ENCODE data around the gene GABRR3.

GABRR3 gene

DNA sequence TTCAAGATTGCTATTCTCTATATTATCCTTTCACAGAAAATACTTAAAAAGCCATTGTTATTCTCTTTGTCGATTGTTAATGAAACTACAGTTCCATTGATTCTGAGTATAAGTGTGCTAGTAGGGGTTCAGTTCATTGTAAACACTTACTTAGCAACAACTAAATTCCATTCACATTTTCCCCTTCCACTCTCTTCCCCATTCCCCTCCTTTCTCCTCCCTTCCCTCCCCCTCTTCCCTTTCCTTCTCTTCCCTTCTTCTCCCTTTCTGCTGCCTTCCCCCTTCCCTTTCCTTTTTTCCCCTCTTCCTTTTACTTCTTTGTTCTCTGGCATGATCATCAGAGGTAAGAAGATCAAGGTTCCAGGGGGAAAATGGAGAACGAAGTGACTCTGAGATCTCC is 41.6 kb downstream of the GABRR3 start:
- Mint-ChIP-seq H3K4me3 (no peak overlapping the region), H3K27ac (no peak overlapping the region), H3K9me3 (peaks cover 0 to 7% of the 10 kb centered on the region in 2 donors), H3K36me3 (ENCODE audit: insufficient read depth) (peaks cover 3% of the 10 kb centered on the region), H3K4me1 (ENCODE audit: low read depth in 2 of 2) (peaks cover 5 to 7% of the 10 kb centered on the region in 2 donors), H3K27me3 (peaks cover 13 to 21% of the 10 kb centered on the region in 2 donors)
- DNase-seq = no peak
- ATAC-seq (replicated peaks) = no peak

DNA sequence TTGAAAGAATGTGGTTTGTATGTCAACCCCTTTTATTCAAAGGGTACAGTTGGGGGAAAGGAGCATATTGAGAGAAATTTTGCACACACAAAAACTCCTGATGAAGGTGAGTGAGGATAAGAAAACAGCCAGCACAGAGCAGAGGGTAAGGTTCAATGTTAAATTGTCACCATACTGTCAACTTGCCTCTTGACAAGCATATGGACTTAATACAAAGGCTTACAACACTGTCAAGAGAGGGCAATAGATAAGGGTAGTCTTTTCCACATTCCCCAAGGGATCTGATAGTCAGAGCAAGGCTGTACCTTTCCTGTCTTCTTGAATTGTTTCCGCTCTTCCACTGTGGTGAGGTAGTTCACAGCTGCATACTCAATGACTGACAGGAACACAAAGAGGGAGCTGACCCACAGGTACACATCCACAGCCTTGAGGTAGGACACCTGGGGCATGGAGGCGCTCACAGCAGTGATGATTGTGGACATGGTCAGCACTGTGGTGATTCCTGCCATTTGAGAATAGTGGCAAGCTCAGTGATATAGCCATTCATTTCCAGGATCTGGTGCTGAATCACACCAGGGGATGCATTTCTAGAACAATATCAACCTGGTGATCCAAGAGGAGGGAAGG is 42.5 kb downstream of the GABRR3 start:
- H3K4me3 Mint-ChIP-seq = no peak overlapping the region
- H3K27ac Mint-ChIP-seq = no peak overlapping the region
- H3K36me3 Mint-ChIP-seq (ENCODE audit: insufficient read depth) = peaks cover 3% of the 10 kb centered on the region
- peaks cover 13 to 21% of the 10 kb centered on the region in 2 donors for H3K27me3 Mint-ChIP-seq
- ATAC-seq (replicated peaks) = no peak
- DNase-seq = no peak
- H3K4me1 Mint-ChIP-seq (ENCODE audit: low read depth in 2 of 2) = peaks cover 5 to 7% of the 10 kb centered on the region in 2 donors
- peaks cover 0 to 13% of the 10 kb centered on the region in 2 donors for H3K9me3 Mint-ChIP-seq

- Mint-ChIP-seq H3K27me3 (peaks cover 13 to 21% of the 10 kb centered on the region in 2 donors), H3K4me3 (peak overlapping the region in 1 of 2 donors; percentile 64), H3K4me1 (ENCODE audit: low read depth in 2 of 2) (peaks cover 5 to 7% of the 10 kb centered on the region in 2 donors), H3K9me3 (peaks cover 0 to 13% of the 10 kb centered on the region in 2 donors), H3K36me3 (ENCODE audit: insufficient read depth) (peaks cover 3% of the 10 kb centered on the region), H3K27ac (peak overlapping the region; percentile 28 to 68)
- DNase-seq (no peak), ATAC-seq (replicated peaks) (peak; percentile 88)
Observed at GRCh38 chr3:97991293-97991682, 43.8 kb downstream of the GABRR3 start.

DNA sequence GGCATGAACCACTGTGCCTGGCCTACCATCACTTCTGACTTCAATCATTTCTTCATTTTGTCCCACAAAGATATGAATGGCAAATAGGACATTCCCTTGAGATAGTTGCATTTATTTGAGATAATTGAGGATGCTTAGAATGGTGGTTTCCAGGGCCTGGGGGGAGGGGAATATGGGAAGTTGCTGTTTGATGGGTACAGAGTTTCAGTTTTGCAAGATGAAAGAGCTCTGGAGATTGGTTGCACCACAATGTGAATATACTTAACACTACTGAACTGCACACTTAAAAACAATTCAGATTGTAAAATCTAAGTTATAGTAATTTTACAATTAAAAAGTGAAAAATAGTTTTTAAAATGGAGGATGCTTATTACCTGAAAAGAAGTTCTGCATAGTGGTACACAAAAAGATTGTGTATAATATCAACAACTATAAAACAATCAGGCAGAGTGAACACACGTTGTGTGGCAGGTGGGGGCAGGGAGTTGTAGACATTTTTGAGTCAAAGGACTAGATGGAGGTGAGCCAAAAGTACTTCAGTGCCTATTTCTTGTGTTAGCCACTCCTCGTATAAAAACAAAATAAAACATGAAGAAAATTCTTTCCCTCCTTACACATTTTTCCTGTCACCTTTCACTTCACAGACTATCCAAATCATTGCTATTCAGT is 44.4 kb downstream of the GABRR3 start:
- H3K9me3 Mint-ChIP-seq = peaks cover 0 to 13% of the 10 kb centered on the region in 2 donors
- H3K27me3 Mint-ChIP-seq = peaks cover 13 to 21% of the 10 kb centered on the region in 2 donors
- H3K4me1 Mint-ChIP-seq (ENCODE audit: low read depth in 2 of 2) = peaks cover 5 to 7% of the 10 kb centered on the region in 2 donors
- ATAC-seq (replicated peaks) (no peak), DNase-seq (no peak)
- peak overlapping the region in 1 of 2 donors; percentile 28 for H3K27ac Mint-ChIP-seq
- peak overlapping the region in 1 of 2 donors; percentile 64 for H3K4me3 Mint-ChIP-seq
- H3K36me3 Mint-ChIP-seq (ENCODE audit: insufficient read depth) = peaks cover 3% of the 10 kb centered on the region

DNA sequence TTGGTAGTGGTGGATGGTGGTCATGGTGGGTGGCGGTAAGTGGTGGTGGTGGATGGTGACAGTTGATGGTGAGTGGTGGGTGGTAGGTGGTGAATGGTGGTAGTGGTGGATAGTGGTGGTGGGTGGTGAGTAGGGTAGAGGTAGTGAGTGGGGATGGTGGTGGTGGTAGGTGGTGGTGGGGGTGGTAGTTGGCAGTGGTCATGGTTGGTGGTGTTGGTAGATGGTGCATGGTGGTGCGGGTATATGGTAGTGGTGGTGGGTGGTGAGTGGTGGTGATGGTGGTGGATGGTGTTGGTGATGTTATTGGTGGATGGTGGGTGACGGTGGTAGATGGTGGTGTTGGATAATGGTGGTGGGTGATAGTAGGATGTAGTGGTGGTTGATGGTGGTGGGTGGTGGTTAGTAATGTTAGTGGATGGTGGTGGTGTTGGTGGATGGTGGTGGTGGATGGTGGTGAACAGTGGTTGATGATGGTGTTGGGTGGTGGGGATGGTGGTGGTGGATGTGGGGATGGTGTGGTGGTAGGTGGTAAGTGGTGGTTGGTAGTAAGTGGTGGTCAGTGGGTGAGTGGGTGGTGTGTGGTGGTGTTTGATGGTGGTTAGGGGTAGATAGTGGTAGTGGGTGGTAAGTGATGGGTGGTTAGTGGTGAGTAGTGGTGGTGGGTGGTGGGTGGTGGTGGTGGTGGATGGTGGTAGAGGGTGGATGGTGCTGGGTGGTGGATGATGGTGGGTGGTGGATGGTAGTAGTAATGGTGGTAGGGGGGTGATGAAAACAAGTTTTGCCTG is 46.1 kb downstream of the GABRR3 start:
- Mint-ChIP-seq H3K4me3 (no peak overlapping the region), H3K27ac (no peak overlapping the region), H3K9me3 (peaks cover 0 to 13% of the 10 kb centered on the region in 2 donors), H3K4me1 (ENCODE audit: low read depth in 2 of 2) (peaks cover 5 to 7% of the 10 kb centered on the region in 2 donors), H3K27me3 (peaks cover 8 to 16% of the 10 kb centered on the region in 2 donors), H3K36me3 (ENCODE audit: insufficient read depth) (peaks cover 3% of the 10 kb centered on the region)
- DNase-seq (no peak), ATAC-seq (replicated peaks) (no peak)

- Mint-ChIP-seq H3K4me3 (no peak overlapping the region), H3K36me3 (ENCODE audit: insufficient read depth) (peaks cover 3% of the 10 kb centered on the region), H3K9me3 (peaks cover 0 to 13% of the 10 kb centered on the region in 2 donors), H3K27me3 (no peaks in the 10 kb centered on the region), H3K4me1 (ENCODE audit: low read depth in 2 of 2) (peaks cover 5 to 7% of the 10 kb centered on the region in 2 donors), H3K27ac (no peak overlapping the region)
- DNase-seq (no peak), ATAC-seq (replicated peaks) (no peak)
Observed at GRCh38 chr3:97987306-97987705, 47.8 kb downstream of the GABRR3 start.

DNA sequence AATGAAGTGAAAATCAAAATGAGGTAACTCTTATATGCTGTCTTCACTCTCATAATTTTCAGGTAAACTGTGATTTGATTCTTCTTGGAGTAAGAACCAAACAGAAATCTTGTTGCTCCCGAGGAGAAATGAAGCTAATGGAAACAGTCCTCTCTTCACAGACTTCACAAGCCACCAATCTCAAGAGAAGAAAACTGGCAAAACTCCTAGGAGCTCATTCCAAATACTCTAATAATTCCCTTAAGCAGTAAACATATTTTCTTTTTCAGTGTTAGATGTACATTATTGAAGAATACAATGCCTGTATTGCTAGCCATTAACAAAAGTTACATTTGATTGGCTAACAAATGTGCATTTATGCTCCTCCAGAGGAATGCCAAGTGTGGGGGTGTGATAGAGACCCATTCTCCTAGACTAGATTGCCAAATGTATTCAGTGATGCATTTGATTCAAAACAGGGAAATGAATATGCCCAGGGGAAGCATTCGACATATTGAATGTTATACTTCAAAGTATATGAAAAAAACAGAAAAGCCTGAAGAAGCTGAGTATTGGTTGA is 51.1 kb downstream of the GABRR3 start:
- Mint-ChIP-seq H3K27ac (no peak overlapping the region), H3K27me3 (no peaks in the 10 kb centered on the region), H3K36me3 (ENCODE audit: insufficient read depth) (no peaks in the 10 kb centered on the region), H3K4me3 (no peak overlapping the region), H3K4me1 (ENCODE audit: low read depth in 2 of 2) (no peaks in the 10 kb centered on the region), H3K9me3 (peaks cover 0 to 11% of the 10 kb centered on the region in 2 donors)
- ATAC-seq (replicated peaks) = no peak
- no peak for DNase-seq

- Mint-ChIP-seq H3K9me3 (no peaks in the 10 kb centered on the region), H3K36me3 (ENCODE audit: insufficient read depth) (no peaks in the 10 kb centered on the region), H3K27ac (no peak overlapping the region), H3K4me3 (no peak overlapping the region), H3K27me3 (no peaks in the 10 kb centered on the region), H3K4me1 (ENCODE audit: low read depth in 2 of 2) (no peaks in the 10 kb centered on the region)
- ATAC-seq (replicated peaks) = no peak
- no peak for DNase-seq
Observed at GRCh38 chr3:97981886-97982285, 53.2 kb downstream of the GABRR3 start.

GRCh38 chr3:97979610-97980009 is 55.5 kb downstream of the GABRR3 start:
- H3K36me3 Mint-ChIP-seq (ENCODE audit: insufficient read depth) = no peaks in the 10 kb centered on the region
- H3K27ac Mint-ChIP-seq = no peak overlapping the region
- no peaks in the 10 kb centered on the region for H3K9me3 Mint-ChIP-seq
- no peaks in the 10 kb centered on the region for H3K27me3 Mint-ChIP-seq
- no peak overlapping the region for H3K4me3 Mint-ChIP-seq
- ATAC-seq (replicated peaks) = no peak
- no peaks in the 10 kb centered on the region for H3K4me1 Mint-ChIP-seq (ENCODE audit: low read depth in 2 of 2)
- no peak for DNase-seq

DNA sequence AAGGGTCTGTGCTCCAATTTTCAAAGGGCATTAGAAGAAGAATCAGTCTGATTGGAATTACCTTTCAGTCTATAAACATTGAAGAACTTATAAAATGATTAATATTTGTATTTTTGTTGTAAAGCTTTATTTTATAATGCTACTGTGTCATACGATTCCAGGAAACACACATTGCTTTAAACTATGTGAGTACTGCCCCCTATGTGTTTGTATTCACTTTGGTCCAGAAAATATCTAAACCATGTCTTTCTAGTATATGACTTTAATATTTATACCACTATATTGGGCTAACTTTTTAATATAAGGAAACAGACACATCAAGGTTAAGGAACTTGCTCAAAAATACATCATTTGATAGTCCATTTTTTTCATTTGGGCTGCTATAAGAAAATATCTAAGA is 59.6 kb downstream of the GABRR3 start:
- Mint-ChIP-seq H3K27ac (no peak overlapping the region), H3K27me3 (no peaks in the 10 kb centered on the region), H3K4me3 (no peak overlapping the region), H3K9me3 (no peaks in the 10 kb centered on the region), H3K36me3 (ENCODE audit: insufficient read depth) (peaks cover 4% of the 10 kb centered on the region), H3K4me1 (ENCODE audit: low read depth in 2 of 2) (peaks cover 2 to 15% of the 10 kb centered on the region in 2 donors)
- ATAC-seq (replicated peaks) = no peak
- DNase-seq = no peak

GRCh38 chr3:97974996-97975395 is 60.1 kb downstream of the GABRR3 start:
- Mint-ChIP-seq H3K27me3 (no peaks in the 10 kb centered on the region), H3K9me3 (no peaks in the 10 kb centered on the region), H3K4me1 (ENCODE audit: low read depth in 2 of 2) (peaks cover 7 to 20% of the 10 kb centered on the region in 2 donors), H3K27ac (no peak overlapping the region), H3K4me3 (no peak overlapping the region), H3K36me3 (ENCODE audit: insufficient read depth) (peaks cover 4% of the 10 kb centered on the region)
- ATAC-seq (replicated peaks) (no peak), DNase-seq (no peak)

DNA sequence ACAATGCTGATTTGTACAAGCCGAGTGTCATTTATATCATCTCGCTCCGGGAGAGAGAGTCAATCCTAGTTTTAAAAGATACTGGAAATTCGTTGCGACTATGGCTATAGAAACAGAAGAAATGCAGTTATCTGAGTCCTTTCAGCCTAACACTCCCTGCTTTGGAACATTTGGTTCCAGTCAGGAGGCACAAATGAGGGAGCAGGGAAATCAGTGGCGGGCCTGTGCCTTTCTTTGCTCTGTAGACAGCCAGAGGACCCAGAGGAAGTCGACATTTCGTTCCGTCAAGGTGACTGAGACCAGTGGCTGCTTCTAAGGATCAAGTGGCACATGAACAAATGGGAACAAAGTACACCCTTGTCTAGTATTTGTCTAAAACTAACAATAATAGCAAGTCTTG is 62.1 kb downstream of the GABRR3 start:
- H3K9me3 Mint-ChIP-seq = no peaks in the 10 kb centered on the region
- peak overlapping the region; percentile 86 to 89 for H3K4me3 Mint-ChIP-seq
- peaks cover 4% of the 10 kb centered on the region for H3K36me3 Mint-ChIP-seq (ENCODE audit: insufficient read depth)
- peak overlapping the region in 1 of 2 donors; percentile 26 for H3K27ac Mint-ChIP-seq
- ATAC-seq (replicated peaks) (no peak), DNase-seq (no peak)
- H3K27me3 Mint-ChIP-seq = no peaks in the 10 kb centered on the region
- peaks cover 12 to 37% of the 10 kb centered on the region in 2 donors for H3K4me1 Mint-ChIP-seq (ENCODE audit: low read depth in 2 of 2)
